ENCODE results near the gene MARK1. TPM values are rescaled to one million over a fixed set of nuclear protein-coding genes. Genes with fewer than 3 reads are reported as not detected.

Gene MARK1
- total and polyA plus RNA-seq, 7 donors, result 0.60 to 15.0 (median 9.3) TPM

GRCh38 chr1:220498188-220498587, 29.7 kb upstream of the MARK1 start:
- TF ChIP-seq POLR2AphosphoS5 (IDR thresholded peaks at IDR 0.05) (no peak), CTCF (IDR thresholded peaks at IDR 0.05) (no peak), EP300 (IDR thresholded peaks at IDR 0.05) (no peak), POLR2A (IDR thresholded peaks at IDR 0.05) (no peak)
- Histone ChIP-seq H3K27ac (no peak overlapping the region), H3K27me3 (no peaks in the 10 kb centered on the region), H3K36me3 (no peaks in the 10 kb centered on the region), H3K4me3 (no peak overlapping the region), H3K4me1 (no peaks in the 10 kb centered on the region), H3K9me3 (no peaks in the 10 kb centered on the region)
- intact Hi-C loops (cut with DNase I), result no loop called here
- 87% methylated on average over 2 of the region's 2 CpGs for WGBS, 2 donors
- no peak for DNase-seq

- Histone ChIP-seq H3K4me1 (no peaks in the 10 kb centered on the region), H3K27me3 (no peaks in the 10 kb centered on the region), H3K9me3 (no peaks in the 10 kb centered on the region), H3K36me3 (no peaks in the 10 kb centered on the region), H3K4me3 (no peak overlapping the region), H3K27ac (no peak overlapping the region)
- 88 to 97% methylated on average over 1 of the region's 1 CpG for WGBS, 2 donors
- DNase-seq, result no peak
- no peak for TF ChIP-seq CTCF (IDR thresholded peaks at IDR 0.05)
- no peak for TF ChIP-seq POLR2A (IDR thresholded peaks at IDR 0.05)
- no peak for TF ChIP-seq POLR2AphosphoS5 (IDR thresholded peaks at IDR 0.05)
- no peak for TF ChIP-seq EP300 (IDR thresholded peaks at IDR 0.05)
- intact Hi-C loops (cut with DNase I), result no loop called here
Measured at GRCh38 chr1:220500372-220500771, 27.6 kb upstream of the MARK1 start.

- no peak overlapping the region for H3K4me3 ChIP-seq
- no peaks in the 10 kb centered on the region for H3K27me3 ChIP-seq
- H3K4me1 ChIP-seq, result no peaks in the 10 kb centered on the region
- intact Hi-C loops (cut with DNase I), result no loop called here
- 71 to 84% methylated on average over 5 of the region's 5 CpGs for WGBS, 2 donors
- H3K9me3 ChIP-seq, result no peaks in the 10 kb centered on the region
- DNase-seq, result no peak
- no peak overlapping the region for H3K27ac ChIP-seq
- TF ChIP-seq EP300 (IDR thresholded peaks at IDR 0.05) (no peak), POLR2AphosphoS5 (IDR thresholded peaks at IDR 0.05) (no peak), CTCF (IDR thresholded peaks at IDR 0.05) (no peak), POLR2A (IDR thresholded peaks at IDR 0.05) (no peak)
- no peaks in the 10 kb centered on the region for H3K36me3 ChIP-seq
Measured at GRCh38 chr1:220504329-220504728, 23.6 kb upstream of the MARK1 start.

GRCh38 chr1:220507085-220507484, 20.9 kb upstream of the MARK1 start:
- Histone ChIP-seq H3K4me3 (no peak overlapping the region), H3K4me1 (no peaks in the 10 kb centered on the region), H3K9me3 (no peaks in the 10 kb centered on the region), H3K27me3 (no peaks in the 10 kb centered on the region), H3K27ac (no peak overlapping the region), H3K36me3 (no peaks in the 10 kb centered on the region)
- intact Hi-C loops (cut with DNase I), result no loop called here
- WGBS, 2 donors, result 80 to 86% methylated on average over 5 of the region's 5 CpGs
- no peak for TF ChIP-seq CTCF (IDR thresholded peaks at IDR 0.05)
- TF ChIP-seq EP300 (IDR thresholded peaks at IDR 0.05), result no peak
- TF ChIP-seq POLR2A (IDR thresholded peaks at IDR 0.05), result no peak
- TF ChIP-seq POLR2AphosphoS5 (IDR thresholded peaks at IDR 0.05), result no peak
- DNase-seq, result no peak

GRCh38 chr1:220511179-220511578, 16.8 kb upstream of the MARK1 start:
- Histone ChIP-seq H3K4me3 (no peak overlapping the region), H3K27ac (no peak overlapping the region), H3K4me1 (no peaks in the 10 kb centered on the region), H3K9me3 (no peaks in the 10 kb centered on the region), H3K27me3 (no peaks in the 10 kb centered on the region), H3K36me3 (no peaks in the 10 kb centered on the region)
- TF ChIP-seq CTCF (IDR thresholded peaks at IDR 0.05), result no peak
- TF ChIP-seq POLR2AphosphoS5 (IDR thresholded peaks at IDR 0.05), result no peak
- no peak for TF ChIP-seq POLR2A (IDR thresholded peaks at IDR 0.05)
- TF ChIP-seq EP300 (IDR thresholded peaks at IDR 0.05), result no peak
- intact Hi-C loops (cut with DNase I), result no loop called here
- WGBS, 2 donors, result 91 to 92% methylated on average over 4 of the region's 4 CpGs
- DNase-seq, result no peak

Data from sigmoid colon (tissue), 7 donors.